Hematopoietic multipotent progenitor cell treated with erythropoietin and hydrocortisone succinate and interleukin-3 and kit ligand, for 6 days (in vitro differentiated cells): Measurements from ENCODE around the gene SERBP1.
"Not testable (repeated sequence)": the region's sequence is repeated elsewhere in the genome, so short reads cannot be mapped to it uniquely, and the experiment has no call there.

Source experiments
- DNase-seq: peaks from one replicate; pipeline ENCODE4 v3.0.0-alpha.2; 2015

The SERBP1 gene

DNA sequence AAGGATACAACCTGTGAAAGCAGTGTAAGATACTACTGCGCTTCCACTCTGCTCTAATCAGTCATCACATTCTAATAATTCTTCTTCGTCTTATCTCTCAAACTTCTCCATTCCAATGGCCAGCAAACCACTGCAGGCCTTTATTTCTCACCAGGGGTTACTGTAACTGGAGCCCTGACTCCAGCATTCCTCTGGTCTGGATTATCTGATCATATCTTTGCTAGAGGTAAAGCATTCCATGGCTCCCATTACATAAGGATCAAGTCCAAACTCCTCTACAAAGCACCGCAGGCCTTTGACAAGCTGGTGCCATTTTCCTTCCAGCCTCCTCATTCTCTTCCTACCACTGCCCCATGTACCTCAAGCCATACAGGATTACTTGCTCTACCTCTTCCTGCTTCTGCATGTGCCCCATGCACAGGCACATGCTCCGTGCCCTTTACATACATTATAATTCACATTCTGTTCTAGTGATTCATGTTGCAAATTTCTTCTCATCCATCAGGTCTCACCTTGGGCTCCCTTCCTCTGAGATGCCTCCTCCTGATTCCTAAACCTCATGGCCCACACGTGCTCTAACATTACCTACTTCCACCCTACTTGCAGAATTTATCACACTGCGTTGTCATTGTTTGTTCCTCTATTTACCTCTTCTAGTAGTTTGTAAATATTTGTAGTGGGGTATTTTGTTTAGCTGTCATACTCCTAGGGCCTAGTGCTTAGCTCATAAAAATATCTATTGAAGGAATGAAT is 9.3 kb upstream of the SERBP1 start:
- DNase-seq: no peak

DNA sequence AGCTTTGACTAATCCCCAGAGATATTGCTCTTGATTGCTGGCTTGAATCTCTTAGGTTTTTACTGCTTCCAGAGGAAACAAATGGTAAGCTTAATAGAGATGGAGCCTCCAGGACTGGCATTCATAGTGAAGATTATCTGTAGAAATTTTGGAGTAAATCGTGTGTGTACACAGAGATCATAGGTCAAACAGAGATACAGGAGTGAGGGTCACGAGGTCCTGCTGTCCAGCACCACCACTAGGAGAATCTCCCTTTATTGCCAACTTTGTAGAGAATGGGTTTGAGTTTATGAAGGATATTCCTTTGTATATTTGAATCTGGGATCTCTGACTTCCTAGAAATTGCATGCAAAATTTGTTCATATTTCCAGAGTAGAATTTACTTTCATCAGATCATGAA is 7.8 kb upstream of the SERBP1 start:
- no peak for DNase-seq

DNA sequence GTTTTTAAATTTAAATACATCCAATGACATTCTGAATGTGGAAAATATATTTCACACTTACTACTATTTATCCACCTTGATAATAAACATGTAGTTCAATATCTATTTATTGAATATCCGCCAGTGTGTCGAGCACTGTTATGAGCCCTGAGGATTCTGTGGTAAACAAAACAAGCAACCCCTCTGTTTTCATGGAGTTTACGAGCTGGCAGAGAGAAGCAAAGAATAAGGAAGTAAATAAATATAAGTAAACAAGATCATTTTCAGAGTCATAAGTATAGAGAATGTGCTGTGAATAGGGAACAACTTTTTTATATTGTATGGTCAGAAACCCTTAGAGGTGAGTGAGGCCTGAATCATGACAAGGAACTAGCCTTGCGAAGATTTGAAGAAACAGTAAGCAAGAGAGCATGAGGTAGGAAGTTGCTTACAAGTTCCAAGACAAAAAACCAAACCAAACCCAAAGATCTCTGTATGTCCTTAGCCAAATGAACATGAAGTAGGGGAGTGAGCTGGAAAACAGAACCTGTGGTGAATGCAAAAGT is 6.4 kb upstream of the SERBP1 start:
- no peak for DNase-seq

DNA sequence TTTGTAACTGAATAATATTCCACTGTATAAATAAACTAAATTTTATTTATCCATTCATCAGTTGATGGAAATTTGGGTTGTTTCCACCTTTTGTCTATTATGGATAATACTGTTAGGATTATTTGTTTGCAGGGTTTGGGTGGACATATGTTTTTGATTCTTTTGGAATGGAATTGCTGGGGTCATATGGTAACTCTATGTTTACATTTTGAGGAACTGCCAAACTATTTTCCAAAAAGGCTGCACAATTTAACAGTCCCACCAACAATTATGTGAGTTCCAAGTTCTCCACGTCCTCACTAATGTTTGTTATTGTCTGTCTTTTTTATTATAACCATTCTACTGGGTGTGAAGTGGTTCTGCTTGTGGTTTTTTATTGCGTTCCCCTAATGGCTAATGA is 4.3 kb upstream of the SERBP1 start:
- no peak for DNase-seq

DNA sequence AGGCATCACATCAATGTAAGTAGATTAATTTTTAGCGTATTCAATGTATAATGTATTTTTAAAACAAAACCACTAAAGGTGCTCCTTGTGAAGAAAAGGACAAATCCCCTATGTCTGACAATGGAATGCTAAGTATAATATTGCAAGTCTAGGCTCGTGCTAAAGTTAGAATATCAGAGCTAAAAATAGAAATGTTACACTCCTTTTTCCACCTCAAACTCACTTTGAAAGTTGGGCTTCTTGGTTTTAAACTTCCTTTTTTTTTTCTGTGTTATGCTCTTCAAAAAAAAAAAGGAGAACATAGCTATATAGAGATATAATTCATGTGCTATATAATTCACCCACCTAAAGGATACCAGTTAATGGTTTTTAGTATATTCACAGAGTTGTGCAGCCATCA is 3.6 kb upstream of the SERBP1 start:
- peak; percentile 45 for DNase-seq

DNA sequence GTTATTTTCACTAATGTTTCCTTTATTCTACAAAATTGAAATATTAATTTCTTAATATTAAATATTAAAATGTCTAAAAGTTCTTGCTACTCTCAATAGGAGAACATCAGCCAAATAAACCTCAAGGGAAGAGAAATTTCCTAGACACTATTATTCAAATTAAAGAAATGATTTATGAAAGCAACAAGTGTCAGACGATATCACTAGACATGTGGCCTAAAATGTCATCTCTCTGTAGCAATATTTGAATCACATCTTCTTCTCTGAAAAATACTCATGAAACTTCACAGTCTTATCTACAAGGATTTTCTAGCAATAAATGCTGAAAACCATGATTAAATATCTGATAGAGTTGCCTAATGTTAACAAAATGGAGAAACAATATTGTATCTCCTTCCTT is 2.5 kb upstream of the SERBP1 start:
- no peak for DNase-seq

DNA sequence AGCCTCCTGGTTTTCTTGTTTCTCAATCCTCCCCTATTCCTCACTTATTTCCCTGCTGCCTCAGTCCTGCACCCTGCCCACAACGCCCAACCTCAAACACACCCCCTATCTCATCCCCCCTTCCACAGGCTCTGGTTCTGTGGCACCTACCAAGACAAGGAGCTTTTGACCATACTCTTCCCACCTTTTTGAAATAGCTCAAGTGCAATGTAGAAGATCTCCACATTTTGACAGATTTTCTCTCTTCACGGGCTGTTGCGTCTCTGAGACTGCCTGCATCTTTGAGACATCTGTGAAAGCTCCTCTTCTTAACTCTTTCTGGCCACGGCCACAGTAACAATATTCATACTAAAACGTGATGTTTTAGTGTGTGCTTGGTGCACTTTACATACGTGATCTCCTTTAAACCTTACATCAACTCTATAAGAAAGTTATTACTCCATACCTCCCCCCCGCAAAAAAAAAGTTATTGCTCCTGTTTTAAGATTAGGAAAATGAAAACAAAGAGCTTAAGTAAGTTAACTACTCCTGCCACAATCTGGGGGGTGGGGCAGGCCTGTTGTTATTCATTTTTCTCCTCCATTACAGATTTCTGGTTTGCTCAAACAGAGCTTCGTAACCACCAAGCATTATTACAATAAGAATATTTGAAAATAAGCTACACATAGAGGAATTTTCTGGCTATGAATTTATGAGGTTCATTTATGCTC is 1.8 kb upstream of the SERBP1 start:
- DNase-seq: no peak

DNA sequence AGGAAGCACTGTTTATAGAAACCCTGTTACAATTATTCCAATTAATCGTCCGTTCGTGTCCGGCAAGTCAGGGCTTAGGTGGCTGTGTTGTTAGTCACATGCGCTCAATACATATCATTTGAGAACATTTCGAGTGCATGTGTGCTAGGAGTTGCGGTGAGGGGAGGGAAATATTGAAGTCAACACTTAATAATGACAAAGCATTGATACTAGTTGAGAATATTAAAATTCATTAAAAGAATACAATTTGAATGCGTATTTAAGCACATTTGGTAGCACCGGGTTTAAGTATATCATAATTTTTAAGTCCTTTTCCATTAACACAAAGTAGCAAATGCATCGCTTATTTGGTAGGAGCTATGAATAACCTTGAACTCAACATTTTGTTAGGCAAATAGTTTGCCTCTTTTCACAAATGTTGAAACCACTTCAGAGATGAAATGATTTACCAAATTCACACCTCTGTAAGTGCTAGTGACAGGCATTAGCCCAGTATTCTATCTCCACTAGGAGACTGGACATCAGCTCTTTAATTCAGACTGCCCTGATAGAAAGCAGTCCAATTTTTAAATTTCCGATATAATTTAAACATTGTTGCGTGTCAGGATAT is 1.1 kb upstream of the SERBP1 start:
- DNase-seq: no peak

DNA sequence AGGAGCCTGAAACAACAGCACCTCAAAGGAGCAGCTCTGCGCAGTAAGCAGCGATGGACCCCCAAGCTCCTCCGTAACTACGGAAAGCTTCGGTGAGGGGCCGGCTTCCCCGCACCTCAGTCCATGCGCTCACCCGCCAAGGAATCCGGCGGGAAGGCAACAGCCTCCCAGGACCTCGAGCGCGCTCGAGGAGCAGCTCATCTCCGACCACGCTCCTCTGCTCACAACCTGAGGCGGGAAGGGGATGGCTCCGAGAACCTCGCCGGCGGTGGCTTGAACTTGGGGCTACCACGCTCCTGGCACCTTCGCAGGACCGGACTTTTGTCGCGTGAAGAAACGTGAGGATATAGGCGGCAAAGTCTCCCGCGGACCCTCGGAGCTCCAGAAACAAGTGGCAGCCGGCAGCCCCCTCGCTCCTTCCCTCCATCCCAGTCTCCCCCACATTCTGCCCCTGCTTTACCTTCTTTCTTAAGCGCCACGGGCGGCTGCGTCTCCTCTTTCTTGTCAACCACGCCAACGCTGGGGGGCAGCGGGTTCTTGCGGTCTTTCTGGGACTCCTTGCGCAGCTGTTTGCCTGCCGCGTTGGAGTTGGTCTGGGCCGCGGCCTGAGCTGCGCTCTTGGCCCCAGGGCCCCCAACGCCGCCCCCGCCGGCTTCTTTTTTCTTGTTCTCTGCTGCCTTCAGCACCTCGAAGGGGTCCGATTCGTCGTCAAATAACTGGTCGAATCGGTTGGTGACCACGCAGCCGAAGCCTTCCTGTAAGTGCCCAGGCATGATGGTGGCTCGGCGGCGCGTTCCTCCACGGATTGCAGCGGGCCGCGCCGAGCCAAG is 459 bp downstream of the SERBP1 start:
- peak; percentile 36 for DNase-seq

DNA sequence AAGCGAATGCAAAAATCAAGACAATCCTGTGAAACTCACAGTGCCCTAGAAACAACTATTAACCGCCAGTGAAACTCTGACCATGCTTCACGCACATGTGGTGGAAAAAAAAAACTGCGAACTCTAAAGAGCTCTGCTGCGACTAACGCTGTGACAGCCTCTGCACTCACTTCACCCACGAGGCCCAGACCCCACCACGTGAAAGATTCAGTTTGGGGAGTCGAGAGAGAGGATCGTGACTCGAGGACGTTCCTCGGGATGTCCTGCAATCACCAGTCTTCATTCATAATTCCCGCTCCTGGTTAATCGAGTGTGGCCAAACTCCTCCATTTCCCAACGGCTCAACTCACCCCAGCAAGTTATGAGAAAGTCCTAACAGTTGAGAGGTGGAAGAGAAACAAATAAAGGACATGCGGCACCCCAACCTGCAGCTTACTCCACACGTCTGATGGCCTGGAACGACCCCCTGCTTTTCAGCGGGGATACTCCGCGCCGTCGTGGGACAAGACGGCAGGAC is 1.1 kb downstream of the SERBP1 start:
- DNase-seq: peak; percentile 69

DNA sequence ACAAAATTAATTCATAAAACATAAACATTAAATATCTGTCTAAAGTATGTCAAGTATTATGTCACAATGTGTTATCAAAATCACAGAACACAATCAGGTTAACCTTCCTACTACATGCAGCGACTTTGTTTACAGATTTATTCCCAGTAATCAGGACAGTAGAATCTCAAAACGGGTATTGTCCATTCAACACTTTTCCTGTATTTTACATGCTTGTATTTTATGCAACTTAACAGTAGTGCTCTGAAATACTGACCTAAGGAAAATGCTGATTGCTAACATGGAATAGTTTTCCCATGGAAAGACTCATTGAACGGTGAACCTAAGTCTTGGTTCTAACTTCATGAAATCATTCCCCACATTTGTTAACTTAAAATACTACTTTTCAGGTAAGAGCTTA is 2.3 kb downstream of the SERBP1 start:
- DNase-seq: no peak

DNA sequence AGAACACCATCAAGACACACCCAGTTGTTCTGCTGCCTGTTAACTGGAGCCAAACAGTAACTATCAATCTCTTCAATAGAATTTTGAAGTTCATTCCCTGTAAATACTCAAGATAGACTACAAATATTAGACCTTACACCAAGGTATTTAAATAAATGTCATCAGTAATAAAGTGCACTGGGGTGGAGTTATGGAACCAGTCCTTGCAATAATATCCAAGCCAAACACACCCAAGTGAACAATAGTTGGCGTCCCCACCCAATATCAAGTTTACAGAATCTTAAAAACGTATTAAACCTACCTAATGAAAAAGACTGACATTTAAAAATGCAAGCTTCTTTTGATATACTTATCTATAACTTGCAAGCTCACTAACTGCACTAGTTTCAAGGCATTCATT is 2.7 kb downstream of the SERBP1 start:
- DNase-seq: no peak

DNA sequence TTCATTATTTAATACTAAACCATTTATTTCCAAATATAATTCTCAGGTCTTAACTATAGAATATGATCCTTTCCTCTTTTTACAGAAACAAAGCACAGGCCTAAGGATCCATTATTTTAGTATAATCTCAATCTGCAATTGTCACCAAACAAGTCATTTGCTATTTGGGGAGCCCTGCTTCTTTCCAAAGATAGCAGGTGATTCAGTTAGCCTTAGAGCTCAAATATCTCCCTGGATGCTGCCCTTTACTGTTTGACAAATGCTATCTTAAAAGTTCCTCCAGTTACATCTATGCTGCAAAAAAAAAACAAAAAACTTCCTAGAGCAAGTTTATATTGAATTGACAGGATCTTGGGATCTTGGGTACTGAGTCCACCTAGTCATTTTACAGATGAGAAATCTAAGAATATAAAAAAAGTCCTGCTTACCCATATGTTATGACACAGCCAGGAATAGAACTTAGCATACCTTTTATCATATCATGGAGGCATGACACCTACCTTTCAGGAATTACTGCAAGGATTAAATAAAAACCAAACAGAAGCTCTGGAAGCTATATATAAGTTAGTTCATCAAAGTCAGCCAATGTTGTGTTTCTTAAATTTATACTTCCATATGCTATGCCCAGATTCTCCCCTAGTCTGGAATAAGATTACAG is 9.2 kb downstream of the SERBP1 start:
- no peak for DNase-seq

DNA sequence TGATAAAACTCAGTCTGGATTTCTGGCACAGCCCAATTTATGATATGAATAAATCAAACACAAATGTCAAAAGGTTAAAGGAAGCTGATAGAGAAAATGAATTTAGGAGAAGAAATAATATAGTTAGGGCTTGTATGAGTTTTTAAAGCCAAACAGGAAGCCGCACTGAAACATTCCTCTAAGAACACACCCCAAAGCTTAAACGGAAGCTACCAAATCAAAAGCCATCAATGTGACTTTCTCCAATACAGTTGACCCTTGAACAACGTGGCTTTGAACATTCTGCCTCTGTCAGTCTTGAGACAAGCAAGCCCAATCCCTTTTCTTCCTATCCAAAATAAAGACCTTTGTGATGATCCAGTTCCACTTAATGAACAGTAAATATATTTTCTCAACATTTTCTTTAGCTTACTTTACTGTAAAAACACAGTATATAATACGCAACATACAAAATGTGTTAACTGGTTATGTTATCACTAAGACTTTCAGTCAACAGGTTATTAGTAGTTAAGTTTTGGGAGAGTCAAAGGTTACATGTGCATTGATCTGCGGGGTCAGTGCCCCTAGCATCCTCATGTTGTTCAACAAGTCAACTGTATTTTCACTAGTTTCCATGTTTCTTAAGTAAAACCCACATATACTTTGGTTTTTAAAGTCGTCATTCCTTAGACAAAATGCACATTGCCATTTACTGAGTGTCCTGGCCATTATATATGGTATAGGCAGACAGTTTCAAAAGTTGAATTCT is 11.2 kb downstream of the SERBP1 start:
- DNase-seq: no peak

DNA sequence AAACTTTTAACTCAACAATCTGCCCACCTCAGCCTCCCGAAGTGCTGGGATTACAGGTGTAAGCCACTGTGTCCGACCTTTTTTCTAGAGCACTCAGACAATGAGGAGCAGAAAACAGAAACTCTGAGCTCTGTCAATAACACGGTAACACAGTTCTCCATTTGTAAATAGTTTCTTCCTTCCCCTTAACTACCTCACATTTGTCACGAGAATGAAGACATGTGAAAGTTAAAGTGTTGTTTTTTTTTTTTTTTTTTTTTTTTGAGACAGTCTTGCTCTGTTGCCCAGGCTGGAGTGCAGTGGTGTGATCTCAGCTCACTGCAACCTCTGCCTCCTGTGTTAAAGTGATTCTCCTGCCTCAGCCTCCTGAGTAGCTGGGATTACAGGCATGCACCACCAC is 12.5 kb downstream of the SERBP1 start:
- DNase-seq: not testable (repeated sequence)

DNA sequence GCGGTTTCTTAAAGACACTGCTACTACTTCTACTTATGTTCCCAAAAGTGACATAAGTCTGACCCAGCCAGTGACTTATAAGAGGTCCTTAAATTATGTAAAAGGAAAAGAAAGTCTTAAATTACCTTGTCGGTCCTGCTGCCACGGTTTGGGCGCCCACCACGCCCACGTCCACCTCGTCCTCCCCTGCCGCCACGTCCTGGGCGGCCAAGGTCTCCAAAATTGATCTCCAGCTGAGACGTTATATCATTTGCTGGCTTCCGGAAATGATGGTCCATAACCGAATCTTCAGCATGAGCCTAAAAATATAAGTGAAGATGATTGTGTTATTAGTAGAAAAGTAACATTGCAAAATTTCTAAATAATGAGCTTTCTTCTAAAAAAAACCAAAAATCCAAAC is 15.2 kb downstream of the SERBP1 start:
- no peak for DNase-seq

DNA sequence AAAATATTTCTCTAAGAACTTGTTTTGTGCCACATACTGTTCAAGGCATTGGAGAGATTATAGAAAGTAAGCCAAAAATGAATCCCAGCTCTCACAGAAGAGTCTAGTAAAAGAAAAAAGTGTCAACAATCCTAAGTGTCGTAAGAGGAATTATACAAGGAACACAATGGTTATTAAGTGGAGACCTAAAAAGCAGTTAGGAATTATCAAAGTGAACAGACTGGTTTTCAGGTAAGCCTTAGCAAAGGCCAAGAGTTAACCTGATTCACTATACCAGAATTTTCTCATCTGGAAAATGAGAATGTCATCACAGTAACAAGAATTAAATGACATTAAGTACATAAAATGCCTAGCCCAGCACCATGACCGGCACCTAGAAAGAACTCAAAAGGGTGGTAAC is 15.6 kb downstream of the SERBP1 start:
- no peak for DNase-seq

DNA sequence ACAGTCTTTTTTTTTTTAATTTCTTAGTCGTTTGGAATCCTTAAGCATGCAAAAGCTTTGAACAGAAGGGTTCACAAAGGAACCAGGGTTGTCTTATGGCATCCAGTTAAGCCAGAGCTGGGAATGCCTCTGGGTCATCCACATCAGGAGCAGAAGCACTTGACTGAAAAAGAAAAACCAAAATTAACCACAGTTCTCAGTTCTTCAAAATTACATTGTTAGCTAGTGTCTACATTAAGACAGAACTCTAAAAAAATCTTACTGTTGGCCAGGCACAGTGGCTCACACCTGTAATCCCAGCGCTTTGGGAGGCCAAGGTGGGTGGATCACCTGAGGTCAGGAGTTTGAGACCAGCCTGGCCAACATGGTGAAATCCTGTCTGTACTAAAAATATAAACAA is 17.1 kb downstream of the SERBP1 start:
- not testable (repeated sequence) for DNase-seq

DNA sequence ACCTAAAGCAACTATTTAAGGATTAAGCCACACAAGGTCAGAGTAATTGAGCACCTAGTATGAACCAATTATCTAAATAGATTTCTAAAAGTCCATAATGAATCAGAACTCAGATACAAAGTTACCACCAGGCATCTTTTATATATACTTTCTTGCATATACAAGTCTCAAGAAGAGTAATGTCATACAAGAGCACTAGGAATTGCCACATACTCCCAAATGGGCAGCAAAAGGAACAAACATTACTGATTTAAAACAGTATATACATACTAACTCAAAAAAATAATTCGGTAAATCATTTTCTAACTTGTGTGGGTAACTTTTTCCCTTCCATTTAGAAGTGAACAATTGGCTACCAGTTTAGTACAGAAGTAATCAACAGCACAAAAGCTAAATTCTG is 22.1 kb downstream of the SERBP1 start:
- no peak for DNase-seq

DNA sequence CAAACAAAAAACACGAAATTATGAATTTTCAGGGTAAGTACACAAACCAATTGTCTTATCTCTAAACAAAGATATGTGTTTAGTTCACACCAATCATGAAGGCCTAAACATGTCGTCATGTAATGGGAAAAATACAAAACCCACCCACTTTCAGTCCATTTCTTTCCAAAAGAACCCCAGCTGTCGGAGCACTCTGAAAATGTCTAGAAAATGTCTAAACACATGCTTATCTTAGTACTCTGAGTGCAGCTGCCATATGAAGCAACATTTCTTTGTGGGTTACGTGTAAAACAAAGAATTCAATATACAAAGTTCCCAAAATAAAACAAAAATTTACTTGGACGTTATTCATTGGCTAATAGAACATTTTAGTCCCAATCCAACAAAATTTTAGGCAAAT is 22.7 kb downstream of the SERBP1 start:
- DNase-seq: no peak

DNA sequence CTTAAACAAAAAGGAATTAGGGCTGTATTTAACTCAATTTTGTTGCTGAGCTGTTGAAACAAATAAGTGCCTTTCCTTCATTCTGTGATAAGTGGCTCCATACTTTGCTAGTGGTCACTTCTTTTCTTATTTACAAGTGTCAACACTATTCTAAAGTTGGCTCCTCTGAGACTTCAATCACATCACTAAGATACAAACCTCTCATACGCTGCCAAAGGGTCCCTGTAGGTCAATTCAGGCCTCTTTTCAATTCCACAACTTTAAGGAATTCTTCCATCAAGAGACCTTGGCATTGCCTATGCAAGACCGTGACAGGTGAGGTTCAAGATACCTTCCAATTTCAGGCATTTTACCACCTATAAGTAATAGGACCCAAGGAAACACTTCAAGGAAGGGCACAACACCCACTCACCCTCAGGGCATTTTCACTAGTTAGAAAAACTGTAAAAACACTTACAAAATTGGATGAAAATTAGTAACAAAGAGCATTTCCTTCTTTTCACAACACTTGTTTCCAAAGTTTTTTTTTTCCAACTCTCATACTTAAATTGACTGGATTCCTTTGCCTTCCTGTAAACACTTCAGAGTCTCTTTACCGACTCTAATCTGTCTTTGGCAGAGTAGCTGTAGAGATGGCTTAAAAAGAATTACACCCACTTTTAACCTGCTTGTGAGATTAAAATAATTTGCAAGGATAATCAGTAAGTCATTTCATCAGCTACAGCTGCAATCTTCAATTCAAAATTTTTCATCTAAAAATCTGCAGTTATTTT is 24.5 kb downstream of the SERBP1 start:
- no peak for DNase-seq
